GM19099 (cell line): Measurements from ENCODE around the gene ZFP36L2.
A peak's percentile ranks its signal among the peaks of the same experiment; 100 is the strongest.

Experiments
- POLR2A ChIP-seq: IDR thresholded peaks from 3 replicates; pipeline ENCODE4 v1.6.1; 2011; ENCODE audit warnings: low read depth; ENCODE audit not compliant: insufficient read length; ENCODE audit errors: extremely low read depth

ZFP36L2 gene

GRCh38 chr2:43226558-43226954 lies at the start of gene ZFP36L2:
Gene ZFP36L2 (minus strand): TSS chr2:43226606. CDS start chr2:43226315, 291 bp downstream.
- peak; percentile 98 for TF ChIP-seq POLR2A

GRCh38 chr2:43274721-43275120 lies 48.3 kb upstream of the ZFP36L2 start:
- no peak for TF ChIP-seq POLR2A

GRCh38 chr2:43274055-43274454 lies 47.6 kb upstream of the ZFP36L2 start:
- TF ChIP-seq POLR2A: no peak

- no peak for TF ChIP-seq POLR2A
These were observed 47.1 kb upstream of the ZFP36L2 start for GRCh38 chr2:43273529-43273928.

- no peak for TF ChIP-seq POLR2A
These were observed 44.7 kb upstream of the ZFP36L2 start for GRCh38 chr2:43270930-43271615.

- no peak for TF ChIP-seq POLR2A
These were observed 44.1 kb upstream of the ZFP36L2 start for GRCh38 chr2:43270461-43270860.

GRCh38 chr2:43269706-43270105 lies 43.3 kb upstream of the ZFP36L2 start:
- no peak for TF ChIP-seq POLR2A

- no peak for TF ChIP-seq POLR2A
These were observed 42.7 kb upstream of the ZFP36L2 start for GRCh38 chr2:43269074-43269572.

- no peak for TF ChIP-seq POLR2A
These were observed 41.9 kb upstream of the ZFP36L2 start for GRCh38 chr2:43268066-43268953.

- no peak for TF ChIP-seq POLR2A
These were observed 41.0 kb upstream of the ZFP36L2 start for GRCh38 chr2:43267381-43267780.

GRCh38 chr2:43266711-43267111 lies 40.3 kb upstream of the ZFP36L2 start:
- no peak for TF ChIP-seq POLR2A

- TF ChIP-seq POLR2A: no peak
These were observed 39.0 kb upstream of the ZFP36L2 start for GRCh38 chr2:43265421-43265820.

GRCh38 chr2:43265001-43265400 lies 38.6 kb upstream of the ZFP36L2 start:
- TF ChIP-seq POLR2A: no peak

- TF ChIP-seq POLR2A: no peak
These were observed 36.5 kb upstream of the ZFP36L2 start for GRCh38 chr2:43262951-43263350.

GRCh38 chr2:43262239-43262638 lies 35.8 kb upstream of the ZFP36L2 start:
- TF ChIP-seq POLR2A: no peak

GRCh38 chr2:43259512-43259911 lies 33.1 kb upstream of the ZFP36L2 start:
- TF ChIP-seq POLR2A: no peak
